IMR-90 (cell line): Measurements from ENCODE around the gene RHOB. TPM values are rescaled to one million over a fixed set of nuclear protein-coding genes. Genes with fewer than 3 reads are reported as not detected.

Experiments
- ATAC-seq: fragments of 200-7000 bp; cut with Tn5 transposase; 2 replicates; pipeline ENCODE4 v1.9.1; 2020; ENCODE audit warnings: low read depth, mild to moderate bottlenecking, moderate library complexity
- BruUV-seq: library from RNA; stranded (reverse); fragments of 400-500 nt; replicated peaks from 2 replicates; lab custom pipeline; 2021; lab: Mats Ljungman, UMichigan
- CTCF ChIA-PET: fragments of 300-600 bp; formaldehyde crosslinking; extraction: SDS; loops from one replicate; lab custom pipeline; 2021; ENCODE audit warnings: antibody characterized with exemption; lab: Yijun Ruan, JAX
- POLR2A ChIA-PET: fragments of 300-600 bp; sonication (Branson Sonifier 250); formaldehyde crosslinking; loops from one replicate; lab custom pipeline; 2022; ENCODE audit warnings: antibody characterized with exemption; ENCODE audit not compliant: unreplicated experiment; lab: Charles Lee
- DNase-seq: peaks from one replicate; pipeline ENCODE4 v3.0.0; 2013
- H2AFZ ChIP-seq: replicated peaks from 2 replicates; pipeline ENCODE3; 2013; ENCODE audit warnings: low read length, mild to moderate bottlenecking; ENCODE audit not compliant: poor library complexity
- H2AK5ac ChIP-seq: 2 replicates; pipeline ENCODE4 v1.6.1; 2013; ENCODE audit warnings: low read depth, low read length, inconsistent platforms
- H2AK9ac ChIP-seq: replicated peaks from 2 replicates; pipeline ENCODE3; 2013; ENCODE audit warnings: mild to moderate bottlenecking, low read depth, low read length, moderate library complexity; ENCODE audit not compliant: poor library complexity
- H2BK120ac ChIP-seq: 2 replicates; pipeline ENCODE4 v1.6.1; 2013; ENCODE audit warnings: low read depth, low read length, inconsistent platforms
- H2BK15ac ChIP-seq: 3 replicates; pipeline ENCODE4 v1.6.1; 2013; ENCODE audit warnings: low read depth, low read length, inconsistent platforms
- H2BK20ac ChIP-seq: 2 replicates; pipeline ENCODE4 v1.6.1; 2013; ENCODE audit warnings: low read depth, mild to moderate bottlenecking, inconsistent platforms, low read length, moderate library complexity
- H2BK5ac ChIP-seq: 2 replicates; pipeline ENCODE4 v1.6.1; 2013; ENCODE audit warnings: mild to moderate bottlenecking, low read depth, low read length, inconsistent platforms; ENCODE audit not compliant: poor library complexity, severe bottlenecking
- H3K14ac ChIP-seq: replicated peaks from 2 replicates; pipeline ENCODE4 v1.6.1; 2013; ENCODE audit warnings: low read depth, low read length, inconsistent platforms
- H3K18ac ChIP-seq: 2 replicates; pipeline ENCODE4 v1.6.1; 2013; ENCODE audit warnings: low read depth, low read length, control low read depth
- H3K23ac ChIP-seq: 2 replicates; pipeline ENCODE4 v1.6.1; 2013; ENCODE audit warnings: low read depth, low read length, inconsistent platforms
- H3K27ac ChIP-seq: 2 replicates; pipeline ENCODE4 v1.5.1; 2013; ENCODE audit warnings: mild to moderate bottlenecking, control low read depth, low read length; ENCODE audit not compliant: insufficient read depth
- H3K27me3 ChIP-seq: 2 replicates; pipeline ENCODE4 v1.6.1; 2013; ENCODE audit warnings: low read length; ENCODE audit not compliant: control insufficient read depth, insufficient read depth
- H3K36me3 ChIP-seq: 2 replicates; pipeline ENCODE4 v1.6.1; 2013; ENCODE audit warnings: low read length, mixed read lengths; ENCODE audit not compliant: control insufficient read depth, insufficient read depth
- H3K4ac ChIP-seq: 2 replicates; pipeline ENCODE4 v1.6.1; 2013; ENCODE audit warnings: low read depth, low read length, inconsistent platforms
- H3K4me1 ChIP-seq: 2 replicates; pipeline ENCODE4 v1.6.1; 2013; ENCODE audit warnings: low read length, mixed read lengths; ENCODE audit not compliant: control insufficient read depth, insufficient read depth
- H3K4me2 ChIP-seq: 2 replicates; pipeline ENCODE4 v1.6.1; 2013; ENCODE audit warnings: low read depth, mild to moderate bottlenecking, control low read depth, low read length, moderate library complexity
- H3K4me3 ChIP-seq: 2 replicates; pipeline ENCODE4 v1.5.1; 2013; ENCODE audit warnings: low read depth, mild to moderate bottlenecking, control low read depth, low read length, moderate library complexity; ENCODE audit not compliant: insufficient read depth
- H3K56ac ChIP-seq: 2 replicates; pipeline ENCODE4 v1.6.1; 2013; ENCODE audit warnings: low read length, inconsistent platforms; ENCODE audit not compliant: insufficient read depth; ENCODE audit errors: extremely low read depth
- H3K79me1 ChIP-seq, 2 experiments: 2 replicates each; pipeline ENCODE4 v1.6.1; 2013; ENCODE audit warnings: low read length in 2 of 2, inconsistent platforms in 1 of 2, low read depth in 1 of 2
- H3K9ac ChIP-seq: 2 replicates; pipeline ENCODE4 v1.6.1; 2013; ENCODE audit warnings: low read depth, low read length, control low read depth
- H3K9me1 ChIP-seq: 2 replicates; pipeline ENCODE4 v1.6.1; 2013; ENCODE audit warnings: low read length, inconsistent platforms; ENCODE audit not compliant: insufficient read depth
- H3K9me3 ChIP-seq: 2 replicates; pipeline ENCODE4 v1.6.1; 2013; ENCODE audit warnings: low read length; ENCODE audit not compliant: control insufficient read depth, insufficient read depth
- H4K20me1 ChIP-seq: 2 replicates; pipeline ENCODE4 v1.6.1; 2013; ENCODE audit warnings: low read length, inconsistent platforms; ENCODE audit not compliant: insufficient read depth
- H4K5ac ChIP-seq: 2 replicates; pipeline ENCODE4 v1.6.1; 2013; ENCODE audit warnings: mild to moderate bottlenecking, low read depth, low read length, control low read depth
- H4K8ac ChIP-seq, 2 experiments: 2 replicates each; pipeline ENCODE4 v1.6.1; 2013; ENCODE audit warnings: low read depth in 2 of 2, low read length in 2 of 2, control low read depth in 1 of 2, inconsistent platforms in 1 of 2
- H4K91ac ChIP-seq: 2 replicates; pipeline ENCODE4 v1.6.1; 2013; ENCODE audit warnings: low read depth, low read length, inconsistent platforms; ENCODE audit not compliant: insufficient read depth
- FOS ChIP-seq: fragments of 150-350 bp; IDR thresholded peaks from 2 replicates; pipeline ENCODE4 v1.6.1; 2016; ENCODE audit warnings: low read depth, low read length
- MXI1 ChIP-seq: IDR thresholded peaks from 2 replicates; pipeline ENCODE4 v1.6.1; 2012; ENCODE audit warnings: low read depth, mild to moderate bottlenecking, low read length, moderate library complexity, borderline replicate concordance
- NFE2L2 ChIP-seq: fragments of 150-350 bp; IDR thresholded peaks from 2 replicates; pipeline ENCODE4 v1.6.1; 2016; ENCODE audit warnings: low read depth, mild to moderate bottlenecking, low read length
- RCOR1 ChIP-seq: IDR thresholded peaks from 2 replicates; pipeline ENCODE4 v1.6.1; 2012; ENCODE audit warnings: mild to moderate bottlenecking, low read length, improper control_type of control experiment; ENCODE audit not compliant: insufficient replicate concordance
- WGBS, 2 experiments: methylation state at CpG; one replicate each; pipeline versions ENCODE4 v1.1.5 to v1.1.7; 2013; ENCODE audit warnings: missing lambda C conversion rate in 2 of 2; ENCODE audit not compliant: insufficient read length in 1 of 2; ENCODE audit errors: extremely low coverage in 2 of 2; 5-methylcytosine and 5-hydroxymethylcytosine counted together
- dilution Hi-C: fragments of 300-500 bp; cut with HindIII; formaldehyde crosslinking; loops from one replicate; pipeline ENCODE4 v1.14.3; 2018; ENCODE audit warnings: low sequenced_read_pairs; ENCODE audit not compliant: unreplicated experiment
- in situ Hi-C: fragments of 300-500 bp; cut with MboI; formaldehyde crosslinking; loops from 3 replicates; pipeline ENCODE4 v1.14.3; 2019; ENCODE audit warnings: low sequenced_read_pairs, inconsistent platforms, mixed read lengths
- intact Hi-C: fragments of 100-400 bp; cut with micrococcal nuclease; formaldehyde crosslinking; loops from 2 replicates; pipeline ENCODE4 v1.10.0; 2022
- polyA plus RNA-seq, 3 experiments: library from polyadenylated mRNA; depleted of rRNA; stranded (reverse); fragments of >200 nt; gene quantifications; 2 replicates each; pipeline ENCODE4 v1.2.3, GENCODE V29; 2012; ENCODE audit warnings: low replicate concordance in 1 of 3
- total RNA-seq: library from RNA; depleted of rRNA; stranded (reverse); fragments of >200 nt; gene quantifications from 2 replicates; pipeline ENCODE4 v1.2.3, GENCODE V29; 2012

RHOB gene
- total and polyA plus RNA-seq, 2 of the 4 experiments (the other 2 are of a cell fraction): 112 to 149 TPM

DNA sequence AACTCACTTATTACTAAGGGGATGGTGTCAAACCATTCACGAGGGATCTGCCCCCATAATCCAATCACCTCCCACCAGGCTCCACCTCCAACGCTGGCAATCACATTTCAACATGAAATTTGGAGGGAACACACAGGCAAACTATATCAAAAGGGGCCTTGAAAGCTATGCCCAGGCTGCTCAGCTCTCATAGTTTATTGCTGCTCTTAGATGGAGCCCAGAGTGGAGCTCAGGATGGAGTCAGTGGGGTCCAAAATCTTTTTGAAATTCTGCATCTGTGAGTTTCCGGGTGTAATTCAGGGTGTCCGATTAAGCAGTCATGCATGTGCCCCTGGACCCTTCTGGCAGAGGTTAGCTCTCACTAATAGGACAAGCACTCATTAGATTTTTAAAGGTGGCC lies 24.3 kb downstream of the RHOB start:
- DNase-seq (no peak), ATAC-seq (no peak)
- no peaks in the 10 kb centered on the region for H3K36me3 ChIP-seq
- no peak overlapping the region for H3K9ac ChIP-seq
- no peak overlapping the region for H3K14ac ChIP-seq
- no peak overlapping the region for H3K4me2 ChIP-seq
- no peak overlapping the region for H3K18ac ChIP-seq
- no peak overlapping the region for H4K91ac ChIP-seq
- no peak overlapping the region for H2BK5ac ChIP-seq
- peaks cover 4% of the 10 kb centered on the region; the same call in 1 of the 2 replicates for H3K9me1 ChIP-seq
- H2BK120ac ChIP-seq: no peak overlapping the region
- H3K27me3 ChIP-seq: peaks cover 17% of the 10 kb centered on the region
- H4K20me1 ChIP-seq: no peaks in the 10 kb centered on the region
- in situ Hi-C loops (no loop called here), intact Hi-C loops (no loop called here), dilution Hi-C loops (no loop called here)
- H3K23ac ChIP-seq: no peak overlapping the region
- ChIA-PET CTCF (no interaction called here), POLR2A (no interaction called here)
- H3K9me3 ChIP-seq: no peaks in the 10 kb centered on the region
- H2BK15ac ChIP-seq: no peak overlapping the region
- H2AFZ ChIP-seq: no peak overlapping the region
- no peak overlapping the region for H2BK20ac ChIP-seq
- TF ChIP-seq MXI1 (no peak), FOS (no peak), RCOR1 (no peak), NFE2L2 (no peak)
- no peak overlapping the region for H4K8ac ChIP-seq
- H3K27ac ChIP-seq: no peak overlapping the region
- peaks cover 6% of the 10 kb centered on the region for H3K4me1 ChIP-seq
- H2AK9ac ChIP-seq: no peak overlapping the region
- no peak overlapping the region for H2AK5ac ChIP-seq
- no TSS peak for BruUV-seq
- no peak overlapping the region for H4K5ac ChIP-seq
- H3K56ac ChIP-seq: no peak overlapping the region
- no peak overlapping the region for H3K4ac ChIP-seq
- H3K4me3 ChIP-seq: no peak overlapping the region
- 72% methylated on average over 2 of the region's 4 CpGs; no CpG with 5 or more reads in 1 of the 2 experiments for WGBS, 2 experiments
- H3K79me1 ChIP-seq: no peaks in the 10 kb centered on the region
